ENCODE results near the gene SLPI. TPM values are rescaled to one million over a fixed set of nuclear protein-coding genes. Genes with fewer than 3 reads are reported as not detected.

Gene SLPI
- total and polyA plus RNA-seq, 7 donors, result 5.7 to 723 (median 204) TPM

DNA sequence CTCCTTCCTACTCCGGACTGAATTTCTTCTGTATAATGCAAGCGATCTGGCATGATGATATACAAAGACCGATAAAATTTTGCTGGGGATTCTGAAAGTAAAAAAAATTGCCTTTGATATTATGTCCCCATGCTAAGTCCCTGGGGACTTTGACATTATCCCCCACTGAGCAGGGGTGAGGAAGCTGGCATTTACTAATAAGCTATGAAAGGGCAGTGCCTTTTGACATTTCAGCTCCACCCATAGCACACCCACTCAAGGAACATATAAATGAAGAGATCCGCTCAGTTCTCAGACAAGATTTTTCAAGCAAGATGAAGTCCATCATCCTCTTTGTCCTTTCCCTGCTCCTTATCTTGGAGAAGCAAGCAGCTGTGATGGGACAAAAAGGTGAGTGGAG, 33.3 kb downstream of the SLPI start, which contains the start of gene SEMG2:
SEMG2 (plus strand) TSS at position 298 of the 400 bp plus-strand sequence; CDS start at position 315, 17 bp downstream.
- no peak within 1 kb of the TSS for H3K4me3 ChIP-seq
- H3K27me3 ChIP-seq (ENCODE audit: insufficient read depth in 3 of 3, low read length in 2 of 3), result peaks cover 2 to 6% (median 5%) of the 10 kb centered on the region in 3 donors
- H3K27ac ChIP-seq, result no peak within 1 kb of the TSS
- WGBS, 3 donors, result 82 to 90% (median 87%) methylated on average over 4 of the region's 4 CpGs
- TF ChIP-seq, protein P1, sequence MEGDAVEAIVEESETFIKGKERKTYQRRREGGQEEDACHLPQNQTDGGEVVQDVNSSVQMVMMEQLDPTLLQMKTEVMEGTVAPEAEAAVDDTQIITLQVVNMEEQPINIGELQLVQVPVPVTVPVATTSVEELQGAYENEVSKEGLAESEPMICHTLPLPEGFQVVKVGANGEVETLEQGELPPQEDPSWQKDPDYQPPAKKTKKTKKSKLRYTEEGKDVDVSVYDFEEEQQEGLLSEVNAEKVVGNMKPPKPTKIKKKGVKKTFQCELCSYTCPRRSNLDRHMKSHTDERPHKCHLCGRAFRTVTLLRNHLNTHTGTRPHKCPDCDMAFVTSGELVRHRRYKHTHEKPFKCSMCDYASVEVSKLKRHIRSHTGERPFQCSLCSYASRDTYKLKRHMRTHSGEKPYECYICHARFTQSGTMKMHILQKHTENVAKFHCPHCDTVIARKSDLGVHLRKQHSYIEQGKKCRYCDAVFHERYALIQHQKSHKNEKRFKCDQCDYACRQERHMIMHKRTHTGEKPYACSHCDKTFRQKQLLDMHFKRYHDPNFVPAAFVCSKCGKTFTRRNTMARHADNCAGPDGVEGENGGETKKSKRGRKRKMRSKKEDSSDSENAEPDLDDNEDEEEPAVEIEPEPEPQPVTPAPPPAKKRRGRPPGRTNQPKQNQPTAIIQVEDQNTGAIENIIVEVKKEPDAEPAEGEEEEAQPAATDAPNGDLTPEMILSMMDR (IDR thresholded peaks at IDR 0.05), result no peak
- ATAC-seq (no peak), DNase-seq (no peak)
- intact Hi-C loops (cut with DNase I), result no loop called here
- no peaks in the 10 kb centered on the region for H3K4me1 ChIP-seq
- no peaks in the 10 kb centered on the region for H3K9me3 ChIP-seq
- no peaks in the 10 kb centered on the region for H3K36me3 ChIP-seq (ENCODE audit: insufficient read depth in 1 of 2, low read depth in 1 of 2)

DNA sequence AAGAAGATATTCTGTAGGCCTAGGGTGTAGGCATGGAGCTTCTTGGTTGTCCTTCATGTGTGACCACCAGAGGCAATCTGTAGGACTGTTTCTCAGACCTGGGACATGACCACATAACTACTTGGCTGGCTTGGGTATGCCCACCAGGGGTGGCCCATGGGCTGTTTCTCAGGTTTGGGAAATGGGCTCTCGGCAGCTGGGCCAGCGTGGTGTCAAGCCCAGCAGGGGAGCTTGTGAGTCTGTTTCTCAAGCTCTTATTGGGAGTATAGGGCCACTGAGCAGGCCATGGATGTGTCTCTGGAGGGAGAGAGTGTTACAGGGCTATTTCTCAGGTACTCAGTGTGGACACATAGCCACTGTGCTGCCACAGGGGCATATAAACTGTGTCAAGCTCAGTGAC, 35.7 kb downstream of the SLPI start:
- intact Hi-C loops (cut with DNase I), result no loop called here
- Histone ChIP-seq H3K4me1 (no peaks in the 10 kb centered on the region), H3K27me3 (ENCODE audit: insufficient read depth in 3 of 3, low read length in 2 of 3) (peaks cover 0 to 6% (median 5%) of the 10 kb centered on the region in 3 donors), H3K36me3 (ENCODE audit: insufficient read depth in 1 of 2, low read depth in 1 of 2) (no peaks in the 10 kb centered on the region), H3K4me3 (no peak overlapping the region), H3K9me3 (no peaks in the 10 kb centered on the region), H3K27ac (no peak overlapping the region)
- DNase-seq, result no peak
- no peak for ATAC-seq
- TF ChIP-seq, protein P1 (IDR thresholded peaks at IDR 0.05), result no peak
- WGBS, 3 donors, result 67 to 97% (median 75%) methylated on average over 2 of the region's 2 CpGs

DNA sequence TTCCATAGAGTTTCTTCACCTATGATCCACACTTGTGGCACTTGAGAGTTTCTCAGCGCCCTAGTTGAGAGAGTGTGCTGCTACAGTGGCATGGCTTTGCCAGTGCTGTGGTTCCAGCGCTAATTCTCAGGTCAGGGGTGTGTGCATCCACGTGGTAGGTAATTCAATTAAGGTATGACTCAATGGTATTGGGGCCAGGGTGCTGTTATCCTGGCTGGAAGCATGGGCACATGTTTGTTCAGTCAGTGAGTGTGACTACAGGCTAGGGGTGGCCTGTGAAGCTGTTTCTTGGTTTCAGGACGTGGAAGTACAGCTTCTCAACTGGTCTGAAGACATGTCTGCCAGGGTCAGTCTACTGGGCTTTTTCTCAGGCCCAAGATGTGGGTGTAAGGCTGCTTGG, 36.2 kb downstream of the SLPI start:
- 63 to 70% (median 67%) methylated on average over 4 of the region's 4 CpGs for WGBS, 3 donors
- Histone ChIP-seq H3K9me3 (no peaks in the 10 kb centered on the region), H3K27ac (no peak overlapping the region), H3K36me3 (ENCODE audit: insufficient read depth in 1 of 2, low read depth in 1 of 2) (no peaks in the 10 kb centered on the region), H3K4me1 (no peaks in the 10 kb centered on the region), H3K4me3 (no peak overlapping the region), H3K27me3 (ENCODE audit: insufficient read depth in 3 of 3, low read length in 2 of 3) (peaks cover 0 to 6% (median 5%) of the 10 kb centered on the region in 3 donors)
- ATAC-seq (no peak), DNase-seq (no peak)
- intact Hi-C loops (cut with DNase I), result no loop called here
- TF ChIP-seq, protein P1 (IDR thresholded peaks at IDR 0.05), result no peak

- no peak for ATAC-seq
- WGBS, 3 donors, result 80 to 84% (median 84%) methylated on average over 3 of the region's 3 CpGs
- intact Hi-C loops (cut with DNase I), result no loop called here
- TF ChIP-seq, protein P1 (IDR thresholded peaks at IDR 0.05), result no peak
- no peaks in the 10 kb centered on the region for H3K36me3 ChIP-seq (ENCODE audit: insufficient read depth in 1 of 2, low read depth in 1 of 2)
- H3K27ac ChIP-seq, result no peak overlapping the region
- no peaks in the 10 kb centered on the region for H3K27me3 ChIP-seq (ENCODE audit: insufficient read depth in 3 of 3, low read length in 2 of 3)
- H3K4me1 ChIP-seq, result no peaks in the 10 kb centered on the region
- H3K9me3 ChIP-seq, result no peaks in the 10 kb centered on the region
- H3K4me3 ChIP-seq, result no peak overlapping the region
- no peak for DNase-seq
These were observed 41.5 kb downstream of the SLPI start for GRCh38 chr20:45212836-45213235.

Measured in psoas muscle (tissue), 8 donors.